Liver (tissue), 9 donors: ENCODE data around the gene FOXF2. TPM values are rescaled to one million over a fixed set of nuclear protein-coding genes. Genes with fewer than 3 reads are reported as not detected.
"Not testable (repeated sequence)": the region's sequence is repeated elsewhere in the genome, so short reads cannot be mapped to it uniquely, and the experiment has no call there.

ENCODE experiments used
- DNase-seq: peaks from one replicate; pipeline ENCODE4 v3.0.0-alpha.2; 2017; ENCODE audit warnings: low spot score
- H3K27ac ChIP-seq, 2 donors: one replicate each; pipeline ENCODE4 v1.7.0; 2013; ENCODE audit warnings: inconsistent platforms in 2 of 2, low read length in 2 of 2, control low read depth in 1 of 2, low read depth in 1 of 2, mild to moderate bottlenecking in 1 of 2
- H3K27me3 ChIP-seq, 4 donors: one replicate each; pipeline versions ENCODE4 v1.6.1 to v1.7.0; 2013; ENCODE audit warnings: low read length in 3 of 4, inconsistent platforms in 1 of 4, mild to moderate bottlenecking in 1 of 4, moderate library complexity in 1 of 4; ENCODE audit not compliant: control insufficient read depth in 4 of 4, insufficient read depth in 4 of 4
- H3K36me3 ChIP-seq, 4 donors: one replicate each; pipeline versions ENCODE4 v1.6.1 to v1.7.0; 2013; ENCODE audit warnings: low read length in 3 of 4, mild to moderate bottlenecking in 3 of 4, low read depth in 1 of 4, moderate library complexity in 1 of 4; ENCODE audit not compliant: control insufficient read depth in 4 of 4, insufficient read depth in 3 of 4
- H3K4me1 ChIP-seq, 4 donors: one replicate each; pipeline versions ENCODE4 v1.6.1 to v1.7.0; 2013; ENCODE audit warnings: low read length in 3 of 4, mild to moderate bottlenecking in 3 of 4, moderate library complexity in 1 of 4; ENCODE audit not compliant: control insufficient read depth in 4 of 4, insufficient read depth in 4 of 4
- H3K4me3 ChIP-seq, 3 donors: one replicate each; pipeline versions ENCODE4 v1.6.1 to v1.7.0; 2013; ENCODE audit warnings: low read length in 3 of 3, control low read depth in 1 of 3, low read depth in 1 of 3, mild to moderate bottlenecking in 1 of 3
- H3K9ac ChIP-seq, 2 donors: one replicate each; pipeline ENCODE4 v1.7.0; 2013; ENCODE audit warnings: low read length in 2 of 2, mild to moderate bottlenecking in 2 of 2, moderate library complexity in 2 of 2, control low read depth in 1 of 2, low read depth in 1 of 2
- H3K9me3 ChIP-seq, 4 donors: one replicate each; pipeline versions ENCODE4 v1.6.1 to v1.7.0; 2013; ENCODE audit warnings: low read length in 3 of 4; ENCODE audit not compliant: control insufficient read depth in 4 of 4
- EGR1 ChIP-seq, 2 donors: IDR thresholded peaks; 2 replicates each; pipeline ENCODE4 v1.6.1; 2016 to 2018; ENCODE audit warnings: antibody characterized with exemption in 2 of 2, low read depth in 2 of 2
- FOXA1 ChIP-seq: IDR thresholded peaks from 2 replicates; pipeline ENCODE4 v1.6.1; 2016; ENCODE audit warnings: antibody characterized with exemption
- FOXA2 ChIP-seq: IDR thresholded peaks from 2 replicates; pipeline ENCODE4 v1.6.1; 2016; ENCODE audit warnings: antibody characterized with exemption
- GABPA ChIP-seq, 2 donors: IDR thresholded peaks in 1 of 2; conservative IDR thresholded peaks in 1 of 2; 2 replicates each; pipeline ENCODE4 v1.6.1; 2016; ENCODE audit warnings: antibody characterized with exemption in 2 of 2, mild to moderate bottlenecking in 1 of 2, moderate library complexity in 1 of 2
- HNF4A ChIP-seq, 2 donors: conservative IDR thresholded peaks; 2 replicates each; pipeline ENCODE4 v1.6.1; 2016; ENCODE audit warnings: antibody characterized with exemption in 2 of 2, mild to moderate bottlenecking in 2 of 2
- HNF4G ChIP-seq: IDR thresholded peaks from 2 replicates; pipeline ENCODE4 v1.6.1; 2016; ENCODE audit warnings: antibody characterized with exemption
- RAD21 ChIP-seq, 2 donors: IDR thresholded peaks; 2 replicates each; pipeline ENCODE4 v1.6.1; 2016; ENCODE audit warnings: antibody characterized with exemption in 2 of 2, mild to moderate bottlenecking in 2 of 2
- RXRA ChIP-seq, 2 donors: IDR thresholded peaks; 2 replicates each; pipeline ENCODE4 v1.6.1; 2017 to 2018; ENCODE audit warnings: antibody characterized with exemption in 2 of 2, mild to moderate bottlenecking in 1 of 2
- SP1 ChIP-seq: IDR thresholded peaks from 2 replicates; pipeline ENCODE4 v1.6.1; 2018; ENCODE audit warnings: antibody characterized with exemption, mild to moderate bottlenecking
- WGBS: extraction: QIAGEN DNeasy Blood & Tissue Kit; methylation state at CpG from one replicate; pipeline ENCODE4 v1.1.7; 2013; 5-methylcytosine and 5-hydroxymethylcytosine counted together
- polyA plus RNA-seq, 2 donors: library from polyadenylated mRNA; stranded (reverse) in 1 of 2; unstranded in 1 of 2; fragments of 200-250 nt in 1 of 2; fragments of >200 nt in 1 of 2; fragmentation: Nextera tagmentation in 1 of 2; extraction: Ambion mirVana in 1 of 2; gene quantifications; one replicate each; pipeline versions ENCODE4 v1.2.1 to v1.2.3, GENCODE V29; 2013 to 2015
- total RNA-seq, 2 donors: library from RNA; depleted of rRNA; stranded (reverse); fragments of >200 nt; gene quantifications; one replicate each; pipeline ENCODE4 v1.2.3, GENCODE V29; 2014
- TF ChIP-seq, protein P1 (sequence below): fragments of 150-350 bp; IDR thresholded peaks from 2 replicates; pipeline ENCODE4 v1.5.1; 2017; ENCODE audit warnings: improper control_type of control experiment, low read depth, low read length; ENCODE audit not compliant: missing input control
- TF ChIP-seq, protein P2 (sequence below): IDR thresholded peaks from 2 replicates; pipeline ENCODE4 v1.6.1; 2016; ENCODE audit warnings: antibody characterized with exemption
- donor health status: healthy.
- donor health status: healthy.
- donor health status: healthy.
- donor health status: healthy.
- donor health status: healthy.

FOXF2 gene
- total and polyA plus RNA-seq, 4 donors = 0.05 TPM; not detected in 3

DNA sequence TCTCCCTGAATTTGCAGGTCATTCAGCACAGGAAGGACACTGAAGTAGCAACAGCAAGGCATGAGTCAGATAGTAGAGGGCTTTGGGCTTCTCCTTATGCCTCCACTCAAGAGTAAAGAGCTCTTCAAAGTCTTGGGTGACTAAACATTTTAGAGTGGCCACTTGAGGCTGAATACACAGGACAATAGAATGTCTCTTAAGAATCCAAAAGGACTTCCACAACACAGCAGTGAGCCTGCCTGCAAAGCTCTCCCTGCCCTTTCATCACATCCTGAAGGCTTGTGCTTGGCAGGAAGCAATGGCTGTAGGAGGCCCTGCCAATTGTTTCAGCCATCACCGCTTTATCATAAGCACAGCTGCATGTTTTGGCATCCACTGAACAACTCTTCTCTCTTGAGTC lies 40.7 kb upstream of the FOXF2 start:
- TF ChIP-seq RAD21 (IDR thresholded peaks at IDR 0.05) (no peak), FOXA1 (no peak)
- TF ChIP-seq, protein P1, sequence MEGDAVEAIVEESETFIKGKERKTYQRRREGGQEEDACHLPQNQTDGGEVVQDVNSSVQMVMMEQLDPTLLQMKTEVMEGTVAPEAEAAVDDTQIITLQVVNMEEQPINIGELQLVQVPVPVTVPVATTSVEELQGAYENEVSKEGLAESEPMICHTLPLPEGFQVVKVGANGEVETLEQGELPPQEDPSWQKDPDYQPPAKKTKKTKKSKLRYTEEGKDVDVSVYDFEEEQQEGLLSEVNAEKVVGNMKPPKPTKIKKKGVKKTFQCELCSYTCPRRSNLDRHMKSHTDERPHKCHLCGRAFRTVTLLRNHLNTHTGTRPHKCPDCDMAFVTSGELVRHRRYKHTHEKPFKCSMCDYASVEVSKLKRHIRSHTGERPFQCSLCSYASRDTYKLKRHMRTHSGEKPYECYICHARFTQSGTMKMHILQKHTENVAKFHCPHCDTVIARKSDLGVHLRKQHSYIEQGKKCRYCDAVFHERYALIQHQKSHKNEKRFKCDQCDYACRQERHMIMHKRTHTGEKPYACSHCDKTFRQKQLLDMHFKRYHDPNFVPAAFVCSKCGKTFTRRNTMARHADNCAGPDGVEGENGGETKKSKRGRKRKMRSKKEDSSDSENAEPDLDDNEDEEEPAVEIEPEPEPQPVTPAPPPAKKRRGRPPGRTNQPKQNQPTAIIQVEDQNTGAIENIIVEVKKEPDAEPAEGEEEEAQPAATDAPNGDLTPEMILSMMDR = no peak
- no peak for DNase-seq
- Histone ChIP-seq H3K4me1 (no peaks in the 10 kb centered on the region), H3K4me3 (no peak overlapping the region), H3K9ac (no peak overlapping the region), H3K27me3 (peaks cover 0 to 8% (median 1%) of the 10 kb centered on the region in 4 donors), H3K9me3 (peaks cover 0 to 24% (median 2%) of the 10 kb centered on the region in 4 donors), H3K27ac (no peak overlapping the region), H3K36me3 (no peaks in the 10 kb centered on the region)
- 70% methylated on average over 1 of the region's 1 CpG for WGBS

DNA sequence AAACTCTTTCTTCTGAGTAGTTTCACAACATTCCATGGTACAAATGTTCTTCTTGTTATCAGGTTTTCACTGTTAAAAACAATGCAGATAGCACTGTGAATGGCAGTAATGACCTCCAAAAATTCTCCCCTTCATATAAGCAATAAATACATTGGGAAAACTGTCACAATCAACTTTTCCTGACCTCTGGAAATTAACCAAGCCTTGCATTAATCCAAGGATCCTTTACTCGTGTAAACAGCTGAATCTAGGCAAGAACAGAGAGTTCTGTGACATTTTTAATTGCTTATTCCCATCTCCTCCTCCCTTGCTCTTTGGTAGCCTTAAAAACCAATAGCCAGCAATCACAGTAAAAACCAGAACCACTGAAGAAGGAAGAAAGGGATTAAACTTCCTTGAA lies 39.7 kb upstream of the FOXF2 start:
- Histone ChIP-seq H3K9me3 (peaks cover 0 to 19% (median 0%) of the 10 kb centered on the region in 4 donors), H3K4me3 (no peak overlapping the region), H3K9ac (no peak overlapping the region), H3K27me3 (peaks cover 0 to 8% (median 1%) of the 10 kb centered on the region in 4 donors), H3K27ac (no peak overlapping the region), H3K4me1 (no peaks in the 10 kb centered on the region), H3K36me3 (no peaks in the 10 kb centered on the region)
- no peak for DNase-seq
- no peak for TF ChIP-seq FOXA2
- TF ChIP-seq RXRA (IDR thresholded peaks at IDR 0.05) = no peak
- TF ChIP-seq HNF4A (conservative IDR thresholded peaks at IDR 0.05) = no peak
- no peak for TF ChIP-seq RAD21 (IDR thresholded peaks at IDR 0.05)
- no peak for TF ChIP-seq EGR1 (IDR thresholded peaks at IDR 0.05; ENCODE audit: low read depth in 2 of 2)
- no peak for TF ChIP-seq SP1
- TF ChIP-seq HNF4G = no peak
- no peak for TF ChIP-seq GABPA (IDR thresholded peaks at IDR 0.05 in 1 of 2, conservative IDR thresholded peaks at IDR 0.05 in 1 of 2)
- TF ChIP-seq, protein P1 = no peak
- WGBS = 34% methylated on average over 1 of the region's 1 CpG

DNA sequence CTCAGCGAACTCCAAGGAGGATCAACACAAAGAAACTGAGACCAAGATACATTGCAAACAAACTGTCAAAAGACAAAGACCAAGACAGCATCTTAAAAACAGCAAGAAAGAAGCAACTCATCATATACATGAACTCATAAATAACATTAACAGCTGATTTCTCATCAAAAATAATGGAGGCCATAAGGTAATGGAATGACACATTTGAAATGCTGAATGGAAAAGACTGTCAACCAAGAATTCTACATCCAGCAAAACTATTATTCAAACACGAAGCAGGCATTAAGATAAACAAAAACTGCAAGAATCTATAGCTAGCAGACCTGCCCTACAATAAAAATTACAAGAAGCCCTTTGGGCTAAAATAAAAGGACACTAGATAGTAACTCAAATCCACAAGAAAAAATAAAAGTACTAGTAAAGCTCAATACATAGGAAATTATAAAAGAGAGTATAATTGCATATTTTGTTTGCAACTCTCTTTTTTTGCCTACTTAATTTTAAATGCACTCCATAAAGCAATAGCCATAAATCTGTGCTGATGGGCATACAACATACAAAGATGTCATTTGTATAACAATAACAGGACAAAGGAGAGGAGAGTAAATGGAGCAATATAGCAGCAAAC lies 37.9 kb upstream of the FOXF2 start:
- Histone ChIP-seq H3K27ac (no peak overlapping the region), H3K27me3 (peaks cover 0 to 6% (median 1%) of the 10 kb centered on the region in 4 donors), H3K4me3 (no peak overlapping the region), H3K9me3 (peaks cover 0 to 16% (median 0%) of the 10 kb centered on the region in 4 donors), H3K36me3 (no peaks in the 10 kb centered on the region), H3K9ac (no peak overlapping the region), H3K4me1 (no peaks in the 10 kb centered on the region)
- 86% methylated on average over 2 of the region's 2 CpGs for WGBS
- TF ChIP-seq, protein P2, sequence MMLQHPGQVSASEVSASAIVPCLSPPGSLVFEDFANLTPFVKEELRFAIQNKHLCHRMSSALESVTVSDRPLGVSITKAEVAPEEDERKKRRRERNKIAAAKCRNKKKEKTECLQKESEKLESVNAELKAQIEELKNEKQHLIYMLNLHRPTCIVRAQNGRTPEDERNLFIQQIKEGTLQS = no peak
- no peak for DNase-seq

DNA sequence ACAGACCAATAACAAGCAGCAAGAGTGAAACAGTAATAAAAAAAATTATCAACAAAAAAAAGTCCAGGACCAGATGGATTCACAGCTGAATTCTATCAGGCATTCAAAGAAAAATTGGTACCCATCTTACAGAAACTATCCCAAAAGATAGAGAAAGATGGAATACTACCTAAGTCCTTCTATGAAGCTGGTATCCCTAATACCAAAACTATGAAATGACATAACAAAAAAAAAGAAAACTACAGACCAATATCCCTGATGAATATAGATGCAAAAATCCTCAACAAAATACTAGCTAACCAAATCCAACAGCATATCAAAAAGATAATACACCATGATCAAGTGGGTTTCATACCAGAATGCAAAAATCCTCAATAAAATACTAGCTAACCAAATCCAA lies 34.3 kb upstream of the FOXF2 start:
- not testable (repeated sequence) for H3K27ac ChIP-seq, H3K27me3 ChIP-seq, H3K4me1 ChIP-seq, H3K4me3 ChIP-seq, H3K9ac ChIP-seq, DNase-seq, H3K36me3 ChIP-seq
- H3K9me3 ChIP-seq = peaks cover 0 to 16% (median 0%) of the 10 kb centered on the region in 4 donors

DNA sequence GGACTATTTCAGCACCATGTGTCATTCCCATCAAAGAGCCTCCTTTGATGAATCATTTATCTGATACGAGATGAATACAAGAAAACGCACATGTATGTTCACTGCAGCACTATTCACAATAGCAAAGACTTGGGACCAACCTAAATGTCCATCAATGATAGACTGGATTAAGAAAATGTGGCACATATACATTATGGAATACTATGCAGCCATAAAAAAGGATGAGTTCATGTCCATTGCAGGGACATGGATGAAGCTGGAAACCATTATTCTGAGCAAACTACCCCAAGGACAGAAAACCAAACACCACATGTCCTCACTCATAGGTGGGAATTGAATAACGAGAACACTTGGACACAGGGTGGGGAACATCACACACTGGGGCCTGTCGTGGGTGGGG lies 27.7 kb upstream of the FOXF2 start:
- not testable (repeated sequence) for H3K36me3 ChIP-seq, H3K9me3 ChIP-seq, H3K4me3 ChIP-seq, H3K4me1 ChIP-seq, H3K9ac ChIP-seq, DNase-seq, H3K27ac ChIP-seq, H3K27me3 ChIP-seq
- WGBS = 88% methylated on average over 4 of the region's 4 CpGs
